NCI-H2227 treated with DMSO at 0.1 percent for 48 hours (cell line): ENCODE measurements around the gene ZBED2.

Source experiments
- DNase-seq: peaks from one replicate; lab custom pipeline; 2025; lab: John Stamatoyannopoulos, UW

The ZBED2 gene

DNA sequence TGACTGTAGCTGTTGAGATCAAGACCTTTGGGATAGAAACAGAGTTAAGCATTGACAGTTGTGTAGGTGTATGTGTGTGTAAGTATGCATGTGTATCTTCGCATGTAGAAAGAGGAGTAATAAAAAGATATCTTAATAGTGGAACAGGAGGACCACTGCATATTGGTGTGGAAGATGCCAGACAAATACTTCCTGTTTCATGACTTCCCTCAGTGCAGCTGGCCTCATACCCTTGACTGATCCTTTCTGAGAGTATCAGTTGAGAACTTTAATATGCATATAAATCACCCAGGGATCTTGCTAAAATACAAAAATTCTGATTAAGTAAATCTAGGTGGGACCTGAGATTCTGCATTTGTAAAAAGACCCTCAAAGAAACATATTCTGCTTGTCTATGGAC lies 8.5 kb upstream of the ZBED2 start:
- DNase-seq: no peak

DNA sequence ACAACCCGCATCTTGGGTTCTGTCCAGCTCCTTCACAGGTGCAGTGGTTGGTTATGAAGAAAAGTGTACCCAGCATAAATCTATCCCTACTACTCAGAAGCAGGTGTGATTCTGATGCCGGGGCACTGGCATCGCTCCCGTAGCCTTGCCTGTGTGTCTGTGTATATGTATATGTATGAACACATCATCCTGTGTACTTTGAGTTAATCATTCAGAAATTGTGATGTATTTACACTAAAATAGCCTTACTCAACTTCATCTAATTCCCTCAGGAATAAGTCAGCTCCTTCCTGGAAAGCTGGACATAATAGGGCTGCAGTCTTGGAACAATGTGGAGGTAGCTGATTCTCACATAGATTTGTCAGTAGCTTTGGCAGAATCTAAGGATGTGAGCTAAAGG lies 6.7 kb upstream of the ZBED2 start:
- no peak for DNase-seq

DNA sequence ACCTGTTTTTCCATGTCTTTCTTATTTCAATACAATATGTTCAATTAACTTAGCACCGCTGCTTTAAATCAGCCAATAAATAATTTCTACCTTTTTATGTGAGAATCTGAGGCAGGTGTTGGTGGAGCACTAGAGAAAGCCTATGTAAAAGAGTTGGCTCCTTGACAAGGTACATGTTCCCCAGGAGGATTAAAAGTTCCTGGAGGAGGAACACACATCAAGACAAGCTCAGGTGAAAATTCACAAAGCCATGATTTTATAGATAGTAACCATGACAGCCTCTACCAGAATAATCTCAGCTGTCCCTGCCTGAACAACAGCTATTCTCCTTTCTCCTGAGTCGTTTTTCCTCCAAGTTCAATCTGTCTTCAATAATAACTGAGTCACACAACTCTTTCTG lies 3.4 kb upstream of the ZBED2 start:
- no peak for DNase-seq

DNA sequence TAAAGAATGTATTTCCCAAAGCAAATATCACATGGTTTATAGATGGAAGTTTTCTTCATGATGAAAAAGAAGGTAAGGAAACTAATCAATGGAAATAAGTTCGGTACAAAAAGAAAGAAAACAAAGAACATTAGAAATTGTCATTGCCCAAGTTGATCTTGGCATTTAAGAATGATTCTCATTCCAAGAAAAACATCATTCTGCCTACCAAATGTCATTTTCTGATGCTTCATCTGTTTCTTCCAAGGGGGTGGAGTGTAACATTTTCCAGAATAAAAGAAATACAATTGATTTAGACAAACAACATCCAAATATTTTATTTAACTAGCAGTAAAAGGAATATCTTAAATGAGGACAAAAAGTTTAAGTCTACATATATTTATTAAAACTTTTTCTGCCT lies 3.0 kb upstream of the ZBED2 start:
- no peak for DNase-seq

DNA sequence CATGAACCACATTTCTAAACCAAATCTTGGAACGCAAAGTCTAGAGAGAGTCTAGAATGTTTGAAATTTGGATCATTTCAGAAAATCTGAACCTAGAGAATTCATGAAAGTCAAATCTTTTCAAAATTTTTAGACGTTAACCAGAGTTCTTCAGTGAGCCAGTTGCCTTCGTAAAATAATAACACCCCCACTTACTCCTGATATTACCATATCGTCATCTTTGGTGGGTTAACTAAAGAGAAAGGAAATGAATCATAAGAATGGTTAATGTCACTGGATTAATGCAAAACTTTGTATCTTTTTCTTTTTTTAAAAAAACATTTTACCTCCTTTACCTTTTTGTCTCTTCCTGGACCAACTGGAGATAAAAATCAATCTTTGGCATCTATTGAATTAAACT lies 1.2 kb upstream of the ZBED2 start:
- DNase-seq: no peak

DNA sequence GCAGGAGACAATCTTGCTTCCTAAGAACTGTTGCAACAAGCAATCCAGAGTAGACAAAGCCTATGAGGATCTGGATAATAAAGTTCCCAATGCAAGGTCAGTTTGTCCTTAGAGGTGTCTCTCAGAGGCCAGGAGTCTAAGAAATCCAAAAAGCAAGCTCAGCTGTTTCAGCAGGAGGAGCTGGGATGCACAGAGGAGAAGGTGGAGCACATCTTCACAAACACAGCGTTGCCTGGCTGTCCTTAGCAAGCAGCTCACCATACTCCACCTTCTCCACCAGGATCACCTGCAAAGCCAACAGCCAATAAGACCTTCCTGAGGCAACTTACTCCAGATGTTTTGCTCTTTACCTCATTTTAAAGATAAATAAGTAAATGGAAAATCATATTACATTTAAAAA lies 365 bp downstream of the ZBED2 start:
- DNase-seq: no peak

DNA sequence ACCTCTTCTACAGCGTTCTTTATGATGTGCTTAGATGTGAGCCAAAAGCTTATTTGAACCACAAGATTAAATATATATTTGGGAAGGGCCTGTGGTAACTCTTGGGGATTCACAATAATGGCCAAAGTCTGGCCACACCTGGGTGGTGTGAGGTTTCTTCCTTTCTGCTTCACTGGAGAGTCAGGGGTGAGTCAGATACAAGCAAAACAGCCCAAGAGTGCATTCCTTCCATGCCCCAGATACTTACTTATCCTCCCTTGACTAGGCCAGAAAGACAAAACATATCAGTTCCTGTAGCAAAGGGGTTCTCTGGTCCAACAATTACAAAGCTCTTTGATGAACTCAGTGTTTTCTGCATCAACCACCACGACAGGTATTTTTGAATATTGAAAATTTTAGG lies 941 bp downstream of the ZBED2 start:
- DNase-seq: no peak

DNA sequence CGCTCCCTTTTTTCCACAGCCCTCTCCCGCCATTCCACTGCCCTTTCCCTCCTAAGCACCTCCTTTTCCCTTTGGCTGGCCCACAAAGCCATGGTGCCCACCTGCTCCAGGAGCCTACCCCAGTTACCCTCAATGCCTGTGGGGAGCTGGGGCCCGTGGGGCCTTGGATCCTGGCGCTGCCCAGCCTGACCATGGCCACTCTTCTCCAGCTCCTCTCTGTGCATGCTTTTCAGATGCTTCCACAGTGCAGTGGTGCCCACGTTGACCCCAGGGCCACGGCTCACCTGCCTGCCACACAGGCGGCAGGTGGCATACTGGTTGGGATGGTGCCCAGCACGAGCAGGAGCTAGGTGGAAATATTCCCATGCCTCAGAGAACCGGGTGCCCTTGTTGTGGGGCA lies 1.5 kb downstream of the ZBED2 start:
- DNase-seq: no peak

DNA sequence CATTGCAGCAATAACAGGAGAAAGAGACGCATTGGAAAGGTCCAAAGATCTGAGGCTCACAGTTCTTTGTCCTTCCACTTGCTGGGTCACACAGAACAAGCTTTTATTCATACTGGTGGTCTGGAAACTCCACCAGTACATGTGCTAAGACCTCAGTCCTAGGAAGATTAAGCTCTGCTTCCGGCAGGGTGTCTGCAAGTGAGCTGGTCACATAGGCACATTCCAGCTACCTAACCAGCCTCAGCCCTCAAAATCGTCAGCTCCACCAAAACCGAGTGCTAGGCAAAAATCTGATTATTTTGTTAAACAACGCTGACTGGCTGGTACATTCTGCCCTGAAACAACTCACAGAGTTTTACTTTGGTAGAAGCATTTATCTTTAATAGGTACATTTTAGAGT lies 2.2 kb downstream of the ZBED2 start:
- DNase-seq: no peak

DNA sequence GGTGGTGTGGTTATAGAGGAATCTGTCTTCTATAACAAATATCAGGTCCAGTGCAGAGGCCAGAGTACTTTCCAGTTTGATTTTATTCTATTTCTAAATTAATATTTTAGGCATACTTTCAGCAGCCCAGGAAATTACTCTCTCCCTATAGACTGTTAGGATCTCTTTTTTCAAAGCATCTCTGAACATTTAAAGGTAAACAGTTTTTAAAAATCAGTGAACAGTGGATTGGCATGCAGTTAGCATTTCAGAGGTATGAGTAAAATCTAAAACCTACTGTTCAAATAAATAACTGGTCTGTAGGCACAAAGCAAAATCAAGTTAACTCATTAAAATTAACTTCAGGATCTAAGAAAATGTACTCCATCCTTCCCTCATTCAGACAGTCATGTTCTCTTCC lies 3.0 kb downstream of the ZBED2 start:
- DNase-seq: no peak

DNA sequence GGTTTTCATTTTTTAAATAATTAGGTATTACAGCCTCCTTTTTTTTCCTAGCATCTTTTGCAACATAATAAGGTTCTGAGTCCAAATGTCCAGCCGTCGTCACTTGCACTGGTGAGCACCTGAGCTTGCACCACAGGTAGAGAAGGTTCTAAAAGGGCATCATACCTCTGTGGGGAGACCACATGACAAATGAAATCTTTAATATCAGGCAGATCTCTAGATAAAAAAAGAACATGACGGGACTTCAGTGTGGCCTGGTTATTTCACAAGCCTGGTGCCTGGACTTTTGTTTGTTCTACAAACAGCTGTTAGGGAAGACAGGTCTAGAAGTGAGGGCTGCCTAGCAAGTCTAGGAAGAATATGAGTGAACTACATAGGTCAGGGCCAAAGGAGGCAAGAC lies 3.6 kb downstream of the ZBED2 start:
- no peak for DNase-seq

DNA sequence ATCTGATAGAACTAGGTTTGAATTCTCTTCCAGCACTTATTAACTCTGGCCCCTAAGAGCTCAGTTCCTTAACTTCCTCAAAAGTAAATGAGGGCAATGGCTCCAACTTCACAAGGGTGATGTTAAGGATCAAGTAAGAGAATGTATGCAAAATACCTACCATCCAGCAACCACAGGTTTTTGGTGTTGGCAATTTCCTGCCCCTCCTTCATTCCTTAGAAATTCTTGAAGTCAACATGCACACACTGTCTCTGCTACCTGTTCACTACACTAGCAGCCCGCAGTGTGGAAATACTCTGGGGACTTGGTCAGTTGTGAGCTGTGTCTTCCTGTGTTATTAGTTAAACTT lies 5.0 kb downstream of the ZBED2 start:
- no peak for DNase-seq

DNA sequence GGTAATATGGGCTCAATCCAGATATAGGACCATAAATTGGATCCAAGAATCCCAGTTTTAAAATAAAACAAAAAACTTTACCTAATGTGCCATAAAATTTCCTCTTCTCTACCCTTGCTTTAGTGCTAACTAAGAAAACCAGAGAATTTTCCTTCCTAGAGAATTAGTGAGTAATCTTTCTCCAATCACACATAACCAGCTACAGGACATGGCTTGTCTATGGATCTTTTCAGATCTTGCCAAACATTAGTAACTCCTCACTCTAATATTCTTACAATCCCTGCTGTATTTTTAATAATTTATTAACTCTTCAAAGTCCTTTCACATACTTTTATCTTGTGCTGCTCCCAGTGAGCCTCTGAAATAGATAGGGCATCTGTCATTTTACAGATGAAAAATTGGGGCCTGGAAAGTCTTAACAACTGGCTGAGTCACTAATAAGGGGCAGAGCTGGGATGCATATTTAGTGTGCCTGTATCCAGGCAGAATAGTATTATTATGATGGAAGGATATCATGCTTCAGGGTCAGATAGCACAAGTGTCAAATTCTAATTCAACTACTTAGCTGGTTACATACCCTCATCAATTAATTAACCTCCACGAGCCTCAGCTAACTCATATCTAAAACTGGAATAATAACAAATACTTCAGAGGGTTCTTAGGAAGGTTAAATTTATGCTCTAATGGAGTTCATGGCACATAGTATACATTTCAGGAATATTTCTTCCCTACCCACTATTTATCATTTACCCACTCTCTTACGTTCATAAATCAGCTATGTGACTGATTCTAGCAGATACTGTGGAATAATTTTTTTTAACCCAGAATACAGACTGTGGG lies 5.6 kb downstream of the ZBED2 start:
- DNase-seq: no peak

DNA sequence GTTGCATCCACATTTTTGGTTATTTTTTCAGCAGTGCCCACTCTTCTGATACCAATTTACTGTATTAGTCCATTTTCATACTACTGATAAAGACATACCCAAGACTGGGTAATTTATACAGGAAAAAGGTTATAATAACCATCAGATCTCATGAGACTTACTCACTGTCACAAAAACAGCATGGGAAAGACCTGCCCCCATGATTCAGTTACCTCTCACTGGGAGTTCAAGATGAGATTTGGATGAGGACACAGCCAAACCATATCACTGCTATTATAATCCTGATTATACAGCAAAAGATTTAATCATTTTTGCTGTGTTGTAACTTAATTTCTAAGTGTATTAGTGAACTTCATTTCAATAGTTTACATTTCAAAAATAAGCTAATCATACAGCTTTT lies 6.6 kb downstream of the ZBED2 start:
- no peak for DNase-seq

DNA sequence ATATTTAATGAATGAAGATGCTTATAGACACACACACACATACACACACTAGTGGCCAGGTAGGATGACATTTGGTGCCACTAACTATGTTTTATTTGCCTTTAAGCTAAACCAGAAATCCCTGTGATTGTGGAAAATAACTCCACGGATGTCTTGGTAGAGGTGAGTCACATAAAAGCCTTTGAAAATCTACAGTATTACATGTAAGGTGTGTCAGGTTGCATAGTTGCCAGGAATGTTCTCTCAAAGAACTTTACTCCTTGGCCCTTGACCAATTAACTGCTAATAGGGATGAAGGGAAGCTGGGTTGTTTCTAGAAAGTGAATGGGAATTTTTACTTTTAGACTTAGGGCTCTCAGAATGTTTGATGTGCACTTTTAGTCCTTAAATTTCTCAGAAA lies 9.9 kb downstream of the ZBED2 start:
- no peak for DNase-seq

DNA sequence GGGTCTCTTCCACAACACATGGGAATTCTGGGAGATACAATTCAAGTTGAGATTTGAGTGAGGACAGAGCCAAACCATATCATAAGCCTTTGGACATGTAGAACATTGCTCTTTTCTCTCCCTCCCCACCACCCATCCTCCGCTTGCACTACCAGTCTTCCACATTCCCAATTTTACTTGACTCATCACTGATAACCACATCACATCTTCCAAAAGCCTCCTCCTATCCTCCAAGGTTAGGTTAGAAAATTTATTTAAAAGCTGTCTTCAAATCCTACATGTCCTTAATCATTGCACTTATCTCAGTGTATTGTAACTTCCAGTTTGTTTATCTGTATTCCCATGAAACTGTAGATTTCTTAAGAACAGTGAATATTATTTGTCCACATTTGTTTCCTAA lies 10.4 kb downstream of the ZBED2 start:
- no peak for DNase-seq

DNA sequence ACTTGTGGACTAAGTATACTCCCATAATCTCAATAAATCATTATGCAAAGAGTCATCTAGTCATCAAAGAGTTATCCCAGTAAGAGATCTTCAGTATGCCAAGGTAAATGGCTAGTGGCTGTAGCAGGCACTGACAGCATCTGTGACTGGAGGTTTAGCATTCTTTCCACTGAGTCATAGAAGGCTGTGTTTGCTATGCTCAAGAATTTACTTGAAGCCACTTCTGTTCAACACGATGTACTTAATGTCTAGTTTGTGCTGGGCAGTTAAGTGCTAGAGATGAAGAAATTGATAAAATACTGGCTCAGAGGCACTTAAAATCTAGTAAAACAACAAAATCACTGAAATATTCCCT lies 13.0 kb downstream of the ZBED2 start:
- DNase-seq: no peak

DNA sequence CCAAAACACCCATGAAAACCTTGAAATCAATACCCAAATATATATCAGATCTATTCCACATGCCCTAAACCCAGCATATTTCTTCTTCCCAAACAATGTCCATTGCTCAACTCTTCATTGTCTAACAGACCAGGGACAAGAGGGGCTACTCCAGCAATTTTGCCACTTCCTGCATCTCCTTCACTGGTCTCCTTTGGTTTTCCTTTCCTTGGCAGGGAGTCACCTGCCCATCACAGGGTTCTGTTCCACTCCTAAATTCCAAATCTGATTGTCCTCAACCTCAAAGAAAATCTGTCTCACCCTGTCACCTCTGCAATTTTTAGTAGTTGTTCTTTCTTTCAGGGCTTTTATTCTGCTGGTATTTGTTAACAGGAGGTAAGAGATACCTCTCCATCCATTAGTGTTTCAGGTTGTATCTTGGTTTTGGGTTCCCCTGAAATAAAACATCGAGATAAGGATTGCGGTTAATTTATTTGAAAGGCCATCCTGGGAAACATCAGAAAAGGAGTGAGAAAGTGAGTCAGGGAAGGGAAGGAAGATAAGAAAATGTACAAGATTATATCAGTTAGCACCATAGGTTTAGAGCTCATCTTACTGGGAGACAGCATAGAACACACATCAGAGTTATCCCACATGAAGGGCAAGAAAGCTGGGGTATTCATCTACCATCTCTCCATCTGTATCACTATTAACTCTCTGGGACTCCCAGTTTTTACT lies 13.6 kb downstream of the ZBED2 start:
- no peak for DNase-seq

DNA sequence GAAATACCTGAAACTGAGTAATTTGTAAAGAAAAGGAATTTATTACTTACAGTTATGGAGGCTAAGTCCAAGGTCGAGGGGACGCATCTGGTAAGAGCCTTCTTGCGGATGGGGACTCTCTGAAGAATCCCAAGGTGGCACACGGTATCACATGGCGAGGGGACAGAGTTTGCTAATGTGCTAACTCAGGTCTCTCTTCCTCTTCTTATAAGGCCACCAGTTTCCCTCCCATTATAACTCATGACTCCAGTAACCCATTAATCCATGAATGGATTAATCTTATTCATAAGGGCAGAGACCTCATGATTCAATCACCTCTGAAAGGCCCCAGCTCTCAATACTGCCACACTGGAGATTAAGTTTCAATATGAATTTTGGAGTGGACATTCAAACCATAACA lies 15.7 kb downstream of the ZBED2 start:
- no peak for DNase-seq

DNA sequence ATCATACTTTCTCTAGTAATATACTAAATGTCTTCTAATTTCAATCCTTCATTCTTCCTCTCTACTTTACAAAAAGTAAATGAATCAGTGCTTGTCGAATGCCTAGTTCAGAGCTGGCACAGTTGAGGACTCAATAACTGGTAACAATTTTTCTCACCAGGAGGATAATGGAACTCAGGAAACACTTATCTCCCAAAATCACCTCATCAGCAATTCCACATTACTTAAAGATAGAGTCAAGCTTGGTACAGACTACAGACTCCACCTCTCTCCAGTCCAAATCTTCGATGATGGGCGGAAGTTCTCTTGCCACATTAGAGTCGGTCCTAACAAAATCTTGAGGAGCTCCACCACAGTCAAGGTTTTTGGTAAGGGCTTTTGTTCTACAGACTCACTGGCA lies 16.3 kb downstream of the ZBED2 start:
- no peak for DNase-seq

DNA sequence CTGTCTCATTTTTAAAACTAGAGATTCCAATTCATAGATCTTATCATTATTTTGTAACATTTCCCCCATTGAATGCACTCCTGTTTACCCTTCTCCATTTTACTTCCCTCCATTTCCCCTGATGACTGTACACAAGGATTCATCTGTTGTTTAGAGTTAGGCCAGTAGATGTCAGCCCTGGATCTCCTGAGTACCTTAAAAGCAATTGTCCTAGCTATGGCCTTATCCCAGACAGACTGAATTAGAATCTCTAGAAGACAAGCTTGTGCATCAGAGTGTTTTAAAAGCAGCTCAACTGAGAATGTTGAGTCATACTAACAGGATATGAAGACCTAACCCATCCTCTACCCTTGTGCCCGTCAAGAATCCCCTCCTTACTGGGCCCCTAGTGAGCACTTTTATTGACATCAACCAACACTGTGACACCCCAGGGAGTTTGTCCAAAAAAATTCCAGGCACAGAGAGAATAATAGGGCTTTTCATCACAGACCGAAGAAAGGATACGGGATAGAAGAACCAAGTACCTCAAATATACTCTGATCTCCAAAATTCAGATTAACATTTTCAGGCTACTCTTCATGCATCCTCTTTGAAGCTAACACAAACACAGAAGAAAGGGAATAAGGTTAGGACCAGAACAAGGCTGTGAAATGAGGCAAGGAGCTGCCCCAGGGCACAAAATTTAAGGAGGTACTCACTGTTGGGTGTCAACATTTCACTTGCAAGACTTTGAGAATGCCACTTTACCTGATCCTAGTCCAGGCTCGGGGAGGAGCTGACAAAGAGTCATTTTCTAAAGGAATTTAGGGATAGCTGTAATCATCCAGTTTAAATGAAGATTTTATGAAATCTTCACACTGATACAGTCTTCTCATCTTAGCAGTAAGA lies 17.1 kb downstream of the ZBED2 start:
- no peak for DNase-seq

DNA sequence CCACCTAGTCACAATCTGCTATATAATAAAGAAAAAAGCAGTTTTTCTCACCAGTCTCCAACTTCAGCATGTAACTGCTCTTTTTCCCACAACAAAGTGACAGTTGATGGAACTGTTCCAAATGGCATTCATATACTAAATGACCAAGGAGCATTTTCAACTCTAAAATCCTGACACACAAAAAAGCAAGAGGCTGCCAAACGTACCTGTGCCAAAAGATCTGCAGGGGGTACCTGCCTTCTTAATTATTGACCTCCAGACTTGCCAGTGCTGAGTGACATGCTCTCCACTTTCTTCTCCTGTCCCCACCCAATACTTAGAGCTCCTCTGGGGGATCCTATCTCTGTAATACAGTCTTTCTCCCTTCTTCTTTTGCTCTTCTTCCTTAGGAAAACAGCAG lies 18.0 kb downstream of the ZBED2 start:
- DNase-seq: no peak

DNA sequence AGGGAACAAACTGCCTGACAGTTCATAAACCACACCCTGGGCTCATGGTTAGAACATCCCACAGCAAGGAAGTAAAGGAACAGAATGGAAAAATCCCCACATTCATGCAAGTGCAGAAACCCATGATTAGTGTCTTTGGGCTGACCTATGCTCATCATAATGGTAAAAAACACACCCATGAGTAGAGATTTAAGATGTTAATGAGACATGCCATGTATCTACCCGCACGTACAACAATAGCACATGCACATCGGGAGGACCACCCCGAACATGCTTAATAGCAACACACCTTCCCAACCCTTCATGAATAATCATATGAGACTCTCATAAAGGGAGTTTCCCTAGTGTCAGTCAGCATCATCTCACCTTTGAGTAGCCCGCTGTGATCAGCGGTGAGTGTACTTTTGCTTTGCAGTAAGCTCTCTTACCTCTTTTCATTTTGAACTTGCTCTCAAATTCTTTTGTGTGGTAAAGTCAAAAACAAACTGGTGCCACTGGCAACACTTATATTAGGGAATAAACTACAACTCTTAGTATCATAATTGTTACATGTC lies 23.2 kb downstream of the ZBED2 start:
- no peak for DNase-seq
